K562 (cell line): Measurements from ENCODE around the gene WHAMM. TPM values are rescaled to one million over a fixed set of nuclear protein-coding genes. Genes with fewer than 3 reads are reported as not detected.

Source experiments
- DMBX1 ChIP-seq: fragments of 250-450 bp; sonication (Bioruptor Pico); IDR thresholded peaks from 2 replicates; pipeline ENCODE4 v1.8.0; 2022; ENCODE audit warnings: inconsistent platforms, mild to moderate bottlenecking, moderate library complexity, borderline replicate concordance
- EHMT2 ChIP-seq: fragments of 450-650 bp; IDR thresholded peaks from 2 replicates; pipeline ENCODE4 v1.6.1; 2018; ENCODE audit warnings: antibody characterized with exemption
- ILK ChIP-seq: fragments of 450-650 bp; IDR thresholded peaks from 2 replicates; pipeline ENCODE4 v1.6.1; 2016; ENCODE audit warnings: missing genetic modification characterization, low read depth, mild to moderate bottlenecking, missing compliant biosample characterization, moderate library complexity, borderline replicate concordance
- KLF16 ChIP-seq: IDR thresholded peaks from 2 replicates; pipeline ENCODE4 v1.6.1; 2016; ENCODE audit warnings: antibody characterized with exemption
- KLF6 ChIP-seq: fragments of 250-450 bp; sonication (Bioruptor Pico); IDR thresholded peaks from 2 replicates; pipeline ENCODE4 v1.4.0; 2020; ENCODE audit warnings: mild to moderate bottlenecking, moderate library complexity, borderline replicate concordance
- MNT ChIP-seq, 2 experiments: fragments of 450-650 bp; conservative IDR thresholded peaks; 2 replicates each; pipeline ENCODE4 v1.6.1; 2017; ENCODE audit warnings: mild to moderate bottlenecking in 2 of 2, moderate library complexity in 2 of 2
- MYNN ChIP-seq, 2 experiments: sonication (generic); formaldehyde crosslinking in 1 of 2; IDR thresholded peaks; 2 replicates each; pipeline versions ENCODE4 v1.5.0 to v1.6.1; 2016 to 2020; ENCODE audit warnings: antibody characterized with exemption in 1 of 2, missing genetic modification reagents in 1 of 2
- NFE2L1 ChIP-seq: fragments of 450-650 bp; IDR thresholded peaks from 2 replicates; pipeline ENCODE4 v1.6.1; 2016; ENCODE audit warnings: missing genetic modification characterization, low read depth, mild to moderate bottlenecking, missing compliant biosample characterization, moderate library complexity, borderline replicate concordance
- NFRKB ChIP-seq: fragments of 450-650 bp; IDR thresholded peaks from 2 replicates; pipeline ENCODE4 v1.6.1; 2016; ENCODE audit warnings: low read depth
- RBM39 ChIP-seq: fragments of 200-400 bp; formaldehyde crosslinking; optimal IDR thresholded peaks from 2 replicates; pipeline ENCODE3; 2018; ENCODE audit warnings: low read depth, low read length
- SETDB1 ChIP-seq: IDR thresholded peaks from one replicate; pipeline ENCODE4 v1.6.1; 2012; ENCODE audit warnings: low read length, control low read depth, inconsistent platforms
- STAG1 ChIP-seq: sonication (generic); formaldehyde crosslinking; IDR thresholded peaks from 2 replicates; pipeline ENCODE4 v1.5.0; 2020; ENCODE audit warnings: missing genetic modification reagents, borderline replicate concordance
- TGIF2 ChIP-seq: sonication (generic); formaldehyde crosslinking; IDR thresholded peaks from 2 replicates; pipeline ENCODE4 v1.8.1; 2022; ENCODE audit warnings: mild to moderate bottlenecking, missing genetic modification reagents, moderate library complexity
- THRAP3 ChIP-seq: fragments of 450-650 bp; IDR thresholded peaks from 2 replicates; pipeline ENCODE4 v1.6.1; 2016; ENCODE audit warnings: mild to moderate bottlenecking, inconsistent platforms, borderline replicate concordance
- ZBTB2 ChIP-seq: fragments of 450-650 bp; IDR thresholded peaks from 2 replicates; pipeline ENCODE4 v1.6.1; 2016; ENCODE audit warnings: antibody characterized with exemption
- ZNF24 ChIP-seq: fragments of 450-650 bp; IDR thresholded peaks from 2 replicates; pipeline ENCODE4 v1.6.1; 2016
- ZNF507 ChIP-seq: conservative IDR thresholded peaks from 2 replicates; pipeline ENCODE4 v1.6.1; 2017; ENCODE audit warnings: missing genetic modification characterization, missing compliant biosample characterization
- polyA plus RNA-seq, 8 experiments: library from polyadenylated mRNA; depleted of rRNA in 4 of 8; stranded (reverse) in 5 of 8; unstranded in 3 of 8; fragments of >200 nt; fragmentation: Nextera tagmentation in 2 of 8; fragmentation: Illumina TruSeq in 1 of 8; extraction: Ambion mirVana in 2 of 8; extraction: Trizol in 1 of 8; gene quantifications; 2 replicates each; pipeline versions ENCODE4 v1.2.1 to v1.2.3, GENCODE V29; 2011 to 2014; ENCODE audit warnings: inconsistent platforms in 1 of 8, missing spikeins in 1 of 8
- total RNA-seq, 7 experiments: library from RNA; depleted of rRNA in 6 of 7; stranded (reverse); fragments of >200 nt in 6 of 7; fragmentation: Illumina TruSeq in 2 of 7; extraction: Trizol in 2 of 7; gene quantifications; 2 replicates each; pipeline versions ENCODE4 v1.2.1 to v1.2.3, GENCODE V29; 2011 to 2021; ENCODE audit warnings: low replicate concordance in 1 of 7
- TF ChIP-seq, protein P1 (sequence below): sonication (generic); formaldehyde crosslinking; IDR thresholded peaks from 2 replicates; pipeline ENCODE4 v1.8.0; 2022; ENCODE audit warnings: missing genetic modification reagents, mild to moderate bottlenecking, borderline replicate concordance
- TF ChIP-seq, protein P2 (sequence below): fragments of 150-350 bp; IDR thresholded peaks from 2 replicates; pipeline ENCODE4 v1.6.1; 2014; ENCODE audit warnings: low read depth, mild to moderate bottlenecking, low read length, borderline replicate concordance

WHAMM gene
- total and polyA plus RNA-seq, 9 of the 15 experiments (the other 6 are each of a cell fraction or from before 2014, with no cell fraction given): 2.0 to 4.8 (median 3.6) TPM

- TF ChIP-seq KLF16: no peak
- TF ChIP-seq ZBTB2: no peak
- TF ChIP-seq DMBX1: 0 out of 2 replicates have a peak, but pooled peaks have one; percentile 48
- no peak for TF ChIP-seq SETDB1
- TF ChIP-seq NFRKB: peak; percentile 38; the same call in 1 of the 2 replicates
- peak; percentile 15 to 53; a peak in 2 of 4 replicates for TF ChIP-seq MNT (conservative IDR thresholded peaks at IDR 0.05)
- TF ChIP-seq RBM39: no peak
- no peak for TF ChIP-seq ZNF507 (tag)
- TF ChIP-seq MYNN (IDR thresholded peaks at IDR 0.05): no peak
- no peak for TF ChIP-seq MYNN (CRISPR knock-in tag; IDR thresholded peaks at IDR 0.05)
- no peak for TF ChIP-seq TGIF2 (CRISPR knock-in tag)
- TF ChIP-seq THRAP3: no peak
- no peak for TF ChIP-seq EHMT2
- TF ChIP-seq ILK (tag): no peak
- TF ChIP-seq KLF6 (CRISPR knock-in tag): no peak
- TF ChIP-seq, protein P1, sequence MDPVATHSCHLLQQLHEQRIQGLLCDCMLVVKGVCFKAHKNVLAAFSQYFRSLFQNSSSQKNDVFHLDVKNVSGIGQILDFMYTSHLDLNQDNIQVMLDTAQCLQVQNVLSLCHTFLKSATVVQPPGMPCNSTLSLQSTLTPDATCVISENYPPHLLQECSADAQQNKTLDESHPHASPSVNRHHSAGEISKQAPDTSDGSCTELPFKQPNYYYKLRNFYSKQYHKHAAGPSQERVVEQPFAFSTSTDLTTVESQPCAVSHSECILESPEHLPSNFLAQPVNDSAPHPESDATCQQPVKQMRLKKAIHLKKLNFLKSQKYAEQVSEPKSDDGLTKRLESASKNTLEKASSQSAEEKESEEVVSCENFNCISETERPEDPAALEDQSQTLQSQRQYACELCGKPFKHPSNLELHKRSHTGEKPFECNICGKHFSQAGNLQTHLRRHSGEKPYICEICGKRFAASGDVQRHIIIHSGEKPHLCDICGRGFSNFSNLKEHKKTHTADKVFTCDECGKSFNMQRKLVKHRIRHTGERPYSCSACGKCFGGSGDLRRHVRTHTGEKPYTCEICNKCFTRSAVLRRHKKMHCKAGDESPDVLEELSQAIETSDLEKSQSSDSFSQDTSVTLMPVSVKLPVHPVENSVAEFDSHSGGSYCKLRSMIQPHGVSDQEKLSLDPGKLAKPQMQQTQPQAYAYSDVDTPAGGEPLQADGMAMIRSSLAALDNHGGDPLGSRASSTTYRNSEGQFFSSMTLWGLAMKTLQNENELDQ: no peak
- TF ChIP-seq NFE2L1 (tag): no peak
- TF ChIP-seq STAG1 (CRISPR knock-in tag): no peak
- no peak; the same call in 1 of the 2 replicates for TF ChIP-seq ZNF24
- TF ChIP-seq, protein P2, sequence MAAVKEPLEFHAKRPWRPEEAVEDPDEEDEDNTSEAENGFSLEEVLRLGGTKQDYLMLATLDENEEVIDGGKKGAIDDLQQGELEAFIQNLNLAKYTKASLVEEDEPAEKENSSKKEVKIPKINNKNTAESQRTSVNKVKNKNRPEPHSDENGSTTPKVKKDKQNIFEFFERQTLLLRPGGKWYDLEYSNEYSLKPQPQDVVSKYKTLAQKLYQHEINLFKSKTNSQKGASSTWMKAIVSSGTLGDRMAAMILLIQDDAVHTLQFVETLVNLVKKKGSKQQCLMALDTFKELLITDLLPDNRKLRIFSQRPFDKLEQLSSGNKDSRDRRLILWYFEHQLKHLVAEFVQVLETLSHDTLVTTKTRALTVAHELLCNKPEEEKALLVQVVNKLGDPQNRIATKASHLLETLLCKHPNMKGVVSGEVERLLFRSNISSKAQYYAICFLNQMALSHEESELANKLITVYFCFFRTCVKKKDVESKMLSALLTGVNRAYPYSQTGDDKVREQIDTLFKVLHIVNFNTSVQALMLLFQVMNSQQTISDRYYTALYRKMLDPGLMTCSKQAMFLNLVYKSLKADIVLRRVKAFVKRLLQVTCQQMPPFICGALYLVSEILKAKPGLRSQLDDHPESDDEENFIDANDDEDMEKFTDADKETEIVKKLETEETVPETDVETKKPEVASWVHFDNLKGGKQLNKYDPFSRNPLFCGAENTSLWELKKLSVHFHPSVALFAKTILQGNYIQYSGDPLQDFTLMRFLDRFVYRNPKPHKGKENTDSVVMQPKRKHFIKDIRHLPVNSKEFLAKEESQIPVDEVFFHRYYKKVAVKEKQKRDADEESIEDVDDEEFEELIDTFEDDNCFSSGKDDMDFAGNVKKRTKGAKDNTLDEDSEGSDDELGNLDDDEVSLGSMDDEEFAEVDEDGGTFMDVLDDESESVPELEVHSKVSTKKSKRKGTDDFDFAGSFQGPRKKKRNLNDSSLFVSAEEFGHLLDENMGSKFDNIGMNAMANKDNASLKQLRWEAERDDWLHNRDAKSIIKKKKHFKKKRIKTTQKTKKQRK: 0 out of 2 replicates have a peak, but pooled peaks have one; percentile 14
These were observed at the start of gene WHAMM (continued) for GRCh38 chr15:82809308-82810060.
